HepG2 (cell line): Measurements from ENCODE around the gene DQX1. TPM values are rescaled to one million over a fixed set of nuclear protein-coding genes. Genes with fewer than 3 reads are reported as not detected.

Experiments
- CCDC6 ChIP-seq: sonication (generic); formaldehyde crosslinking; IDR thresholded peaks from 2 replicates; pipeline ENCODE4 v1.8.1; 2022; ENCODE audit warnings: mild to moderate bottlenecking, missing genetic modification reagents, moderate library complexity
- CEBPG ChIP-seq: IDR thresholded peaks from 2 replicates; pipeline ENCODE4 v1.6.1; 2016
- ELF4 ChIP-seq: sonication (generic); formaldehyde crosslinking; IDR thresholded peaks from 2 replicates; pipeline ENCODE4 v1.5.0; 2020; ENCODE audit warnings: missing genetic modification reagents, mild to moderate bottlenecking, moderate library complexity, borderline replicate concordance
- GLI4 ChIP-seq: sonication (generic); formaldehyde crosslinking; IDR thresholded peaks from 2 replicates; pipeline ENCODE4 v1.5.1; 2020; ENCODE audit warnings: missing genetic modification reagents, mild to moderate bottlenecking, moderate library complexity, borderline replicate concordance
- GPBP1L1 ChIP-seq: sonication (generic); formaldehyde crosslinking; IDR thresholded peaks from 2 replicates; pipeline ENCODE4 v1.5.0; 2020; ENCODE audit warnings: mild to moderate bottlenecking, missing genetic modification reagents
- MAX ChIP-seq: IDR thresholded peaks from 2 replicates; pipeline ENCODE4 v1.6.1; 2012; ENCODE audit warnings: inconsistent platforms
- POLR2AphosphoS5 ChIP-seq: IDR thresholded peaks from 2 replicates; pipeline ENCODE4 v1.6.1; 2012; ENCODE audit warnings: low read depth, low read length
- TFDP1 ChIP-seq: IDR thresholded peaks from 2 replicates; pipeline ENCODE4 v1.6.1; 2016; ENCODE audit warnings: missing compliant biosample characterization, missing genetic modification reagents, borderline replicate concordance
- YY1 ChIP-seq: IDR thresholded peaks from 2 replicates; pipeline ENCODE4 v1.6.1; 2011; ENCODE audit warnings: low read length, low read depth, moderate library complexity, mild to moderate bottlenecking; ENCODE audit not compliant: insufficient read depth, insufficient replicate concordance
- ZBTB39 ChIP-seq: sonication (generic); formaldehyde crosslinking; IDR thresholded peaks from 2 replicates; pipeline ENCODE4 v1.5.0; 2020; ENCODE audit warnings: missing genetic modification reagents
- ZBTB40 ChIP-seq, 2 experiments: fragments of 450-650 bp in 1 of 2; sonication (generic) in 1 of 2; formaldehyde crosslinking in 1 of 2; IDR thresholded peaks; 2 replicates each; pipeline versions ENCODE4 v1.6.1 to v1.8.0; 2016 to 2022; ENCODE audit warnings: antibody characterized with exemption in 1 of 2, mild to moderate bottlenecking in 1 of 2, missing genetic modification reagents in 1 of 2
- ZNF703 ChIP-seq: sonication (generic); formaldehyde crosslinking; IDR thresholded peaks from 2 replicates; pipeline ENCODE4 v1.5.1; 2020; ENCODE audit warnings: missing genetic modification reagents, mild to moderate bottlenecking, moderate library complexity, borderline replicate concordance
- ZNF816 ChIP-seq: sonication (generic); formaldehyde crosslinking; IDR thresholded peaks from 2 replicates; pipeline ENCODE4 v1.8.0; 2022; ENCODE audit warnings: missing genetic modification reagents, mild to moderate bottlenecking, borderline replicate concordance
- polyA plus RNA-seq, 8 experiments: library from polyadenylated mRNA; depleted of rRNA in 3 of 8; stranded (reverse) in 7 of 8; unstranded in 1 of 8; fragments of >200 nt; fragmentation: Illumina TruSeq in 4 of 8; extraction: Trizol in 4 of 8; gene quantifications; 2 replicates each; pipeline versions ENCODE4 v1.2.1 to v1.2.3, GENCODE V29; 2011 to 2016; ENCODE audit warnings: low read depth in 4 of 8, missing spikeins in 1 of 8, mixed read lengths in 1 of 8; ENCODE audit not compliant: insufficient read depth in 1 of 8
- total RNA-seq, 5 experiments: library from RNA; depleted of rRNA; stranded (reverse); fragments of >200 nt; fragmentation: Illumina TruSeq; extraction: Trizol; gene quantifications; 2 replicates each; pipeline ENCODE4 v1.2.3, GENCODE V29; 2016; ENCODE audit warnings: low read depth in 1 of 5

Gene DQX1
- total and polyA plus RNA-seq, 2 of the 13 experiments (the other 11 are each of a cell fraction or from before 2014, with no cell fraction given), result 27.6 to 89.8 TPM

- TF ChIP-seq ZBTB40 (IDR thresholded peaks at IDR 0.05) (no peak), ZBTB40 (CRISPR knock-in tag; IDR thresholded peaks at IDR 0.05) (no peak; the same call in 1 of the 2 replicates), MAX (peak; percentile 85), CCDC6 (CRISPR knock-in tag) (no peak), POLR2AphosphoS5 (peak; percentile 53; the same call in 1 of the 2 replicates), TFDP1 (CRISPR knock-in tag) (peak; percentile 82; the same call in 1 of the 2 replicates), YY1 (no peak), ZBTB39 (0 out of 2 replicates have a peak, but pooled peaks have one; percentile 86), ELF4 (CRISPR knock-in tag) (no peak; the same call in 1 of the 2 replicates), ZNF703 (CRISPR knock-in tag) (peak; percentile 52; the same call in 1 of the 2 replicates), CEBPG (CRISPR knock-in tag) (no peak; the same call in 1 of the 2 replicates), ZNF816 (CRISPR knock-in tag) (no peak), GPBP1L1 (CRISPR knock-in tag) (no peak), GLI4 (no peak)
Observed at GRCh38 chr2:74481961-74482800, 43.9 kb downstream of the DQX1 start (continued).
